GM18873 (cell line): ENCODE measurements around the gene CEP112.

Source experiments
- ATAC-seq: cut with Tn5 transposase; IDR thresholded peaks from one replicate; pipeline ENCODE4 v1.9.1; 2021; ENCODE audit warnings: mild to moderate bottlenecking, moderate library complexity, moderate number of reproducible peaks; ENCODE audit not compliant: unreplicated experiment, low FRiP score

CEP112 gene

GRCh38 chr17:66000216-66000615 is 191.7 kb downstream of the CEP112 start:
- no peak for ATAC-seq

- ATAC-seq, result no peak
These were observed 193.3 kb downstream of the CEP112 start for GRCh38 chr17:65998675-65999074.

GRCh38 chr17:65994679-65995078 is 197.3 kb downstream of the CEP112 start:
- ATAC-seq, result no peak

- ATAC-seq, result no peak
These were observed 197.8 kb downstream of the CEP112 start for GRCh38 chr17:65994114-65994513.

- ATAC-seq, result no peak
These were observed 201.3 kb downstream of the CEP112 start for GRCh38 chr17:65990593-65990992.

GRCh38 chr17:65988451-65988850 is 203.5 kb downstream of the CEP112 start:
- no peak for ATAC-seq

- ATAC-seq, result no peak
These were observed 203.9 kb downstream of the CEP112 start for GRCh38 chr17:65987988-65988387.

- no peak for ATAC-seq
These were observed 206.4 kb downstream of the CEP112 start for GRCh38 chr17:65985571-65985970.

GRCh38 chr17:65984299-65984698 is 207.6 kb downstream of the CEP112 start:
- no peak for ATAC-seq

GRCh38 chr17:65978871-65979270 is 213.1 kb downstream of the CEP112 start:
- ATAC-seq, result no peak

GRCh38 chr17:65977041-65977440 is 214.9 kb downstream of the CEP112 start:
- no peak for ATAC-seq

GRCh38 chr17:65975878-65976277 is 216.1 kb downstream of the CEP112 start:
- no peak for ATAC-seq

- no peak for ATAC-seq
These were observed 218.7 kb downstream of the CEP112 start for GRCh38 chr17:65973237-65973636.

- no peak for ATAC-seq
These were observed 224.6 kb downstream of the CEP112 start for GRCh38 chr17:65967372-65967771.

- ATAC-seq, result no peak
These were observed 225.7 kb downstream of the CEP112 start for GRCh38 chr17:65966072-65966695.

- no peak for ATAC-seq
These were observed 228.8 kb downstream of the CEP112 start for GRCh38 chr17:65963179-65963578.

GRCh38 chr17:65959630-65960029 is 232.3 kb downstream of the CEP112 start:
- no peak for ATAC-seq

- no peak for ATAC-seq
These were observed 235.1 kb downstream of the CEP112 start for GRCh38 chr17:65956814-65957213.

- ATAC-seq, result no peak
These were observed 237.8 kb downstream of the CEP112 start for GRCh38 chr17:65954148-65954449.

- ATAC-seq, result no peak
These were observed 238.4 kb downstream of the CEP112 start for GRCh38 chr17:65953316-65954147.

GRCh38 chr17:65952586-65952985 is 239.3 kb downstream of the CEP112 start:
- ATAC-seq, result no peak

- no peak for ATAC-seq
These were observed 239.9 kb downstream of the CEP112 start for GRCh38 chr17:65952015-65952414.
